HG03175 (cell line): ENCODE data around the gene UBE2QL1.

ENCODE experiments used
- ATAC-seq: cut with Tn5 transposase; IDR thresholded peaks from one replicate; pipeline ENCODE4 v1.9.1; 2021; ENCODE audit warnings: mild to moderate bottlenecking, moderate library complexity; ENCODE audit not compliant: unreplicated experiment

Gene UBE2QL1

GRCh38 chr5:6473284-6473683 lies 24.6 kb downstream of the UBE2QL1 start:
- no peak for ATAC-seq

- no peak for ATAC-seq
Observed at GRCh38 chr5:6475626-6476312, 27.1 kb downstream of the UBE2QL1 start.

- no peak for ATAC-seq
Observed at GRCh38 chr5:6476313-6476661, 27.6 kb downstream of the UBE2QL1 start.

- no peak for ATAC-seq
Observed at GRCh38 chr5:6478793-6479192, 30.1 kb downstream of the UBE2QL1 start.

GRCh38 chr5:6480133-6481051 lies 31.7 kb downstream of the UBE2QL1 start:
- peak; percentile 31 for ATAC-seq

GRCh38 chr5:6482735-6483134 lies 34.1 kb downstream of the UBE2QL1 start:
- no peak for ATAC-seq

GRCh38 chr5:6483880-6484382 lies 35.3 kb downstream of the UBE2QL1 start:
- peak; percentile 89 for ATAC-seq

GRCh38 chr5:6484446-6484845 lies 35.8 kb downstream of the UBE2QL1 start:
- peak; percentile 13 for ATAC-seq

- no peak for ATAC-seq
Observed at GRCh38 chr5:6484899-6485298, 36.2 kb downstream of the UBE2QL1 start.

- no peak for ATAC-seq
Observed at GRCh38 chr5:6485441-6485840, 36.8 kb downstream of the UBE2QL1 start.

GRCh38 chr5:6486074-6486473 lies 37.4 kb downstream of the UBE2QL1 start:
- ATAC-seq = no peak

GRCh38 chr5:6487081-6487480 lies 38.4 kb downstream of the UBE2QL1 start:
- no peak for ATAC-seq

- ATAC-seq = no peak
Observed at GRCh38 chr5:6488021-6488420, 39.4 kb downstream of the UBE2QL1 start.

- ATAC-seq = no peak
Observed at GRCh38 chr5:6489643-6490185, 41.1 kb downstream of the UBE2QL1 start.

GRCh38 chr5:6490246-6490645 lies 41.6 kb downstream of the UBE2QL1 start:
- ATAC-seq = no peak

- ATAC-seq = no peak
Observed at GRCh38 chr5:6490693-6491092, 42.0 kb downstream of the UBE2QL1 start.

- no peak for ATAC-seq
Observed at GRCh38 chr5:6491196-6491918, 42.7 kb downstream of the UBE2QL1 start.

- no peak for ATAC-seq
Observed at GRCh38 chr5:6491919-6492290, 43.2 kb downstream of the UBE2QL1 start.

GRCh38 chr5:6492934-6493333 lies 44.3 kb downstream of the UBE2QL1 start:
- peak; percentile 28 for ATAC-seq

GRCh38 chr5:6493681-6494454 lies 45.2 kb downstream of the UBE2QL1 start:
- no peak for ATAC-seq
